ENCODE measurements around the gene COA5. TPM values are rescaled to one million over a fixed set of nuclear protein-coding genes. Genes with fewer than 3 reads are reported as not detected.
"Not testable (repeated sequence)": the region's sequence is repeated elsewhere in the genome, so short reads cannot be mapped to it uniquely, and the experiment has no call there.

COA5 gene
- total RNA-seq, 3 donors from 2014 or later = 35.4 to 50.8 (median 45.6) TPM

DNA sequence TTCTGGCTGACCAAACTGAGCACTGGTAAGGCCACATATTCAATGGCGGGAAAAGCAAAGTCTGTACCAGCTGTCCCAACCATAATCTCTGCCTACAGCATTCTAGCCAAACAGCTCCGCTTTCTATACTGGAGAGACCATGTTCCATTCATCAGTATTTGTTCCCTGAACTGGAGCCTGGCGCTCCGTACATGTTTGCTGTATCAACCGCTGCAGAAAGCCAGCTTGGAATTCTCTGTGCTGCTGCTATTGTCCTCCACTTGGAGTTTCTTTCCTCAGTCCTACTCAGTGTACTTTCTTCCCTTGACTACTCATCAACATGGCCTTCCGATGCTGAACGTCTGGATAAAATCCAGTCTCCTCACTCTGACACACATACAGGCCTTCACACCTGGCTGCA lies 1.9 kb downstream of the COA5 start:
- Histone ChIP-seq H3K4me1 (peaks cover 0 to 26% of the 10 kb centered on the region in 2 donors), H3K27me3 (no peaks in the 10 kb centered on the region), H3K4me3 (peak overlapping the region in 2 of 3 donors; percentile 88 to 98), H3K27ac (peak overlapping the region in 1 of 2 donors; percentile 36), H3K9me3 (no peaks in the 10 kb centered on the region), H3K36me3 (no peaks in the 10 kb centered on the region)
- no peak for DNase-seq (ENCODE audit: low spot score in 2 of 2)
- TF ChIP-seq POLR2AphosphoS5 (IDR thresholded peaks at IDR 0.05) = no peak
- intact Hi-C loops (cut with DNase I; ENCODE audit: low total_unique reads) = no loop called here

- intact Hi-C loops (cut with DNase I; ENCODE audit: low total_unique reads) = no loop called here
- Histone ChIP-seq H3K36me3 (peaks cover 5% of the 10 kb centered on the region), H3K4me1 (peaks cover 0 to 18% of the 10 kb centered on the region in 2 donors), H3K4me3 (no peak overlapping the region), H3K27me3 (no peaks in the 10 kb centered on the region), H3K9me3 (no peaks in the 10 kb centered on the region), H3K27ac (no peak overlapping the region)
- DNase-seq (ENCODE audit: low spot score in 2 of 2) = no peak
- no peak for TF ChIP-seq POLR2AphosphoS5 (IDR thresholded peaks at IDR 0.05)
- no peak for TF ChIP-seq POLR2A (IDR thresholded peaks at IDR 0.05)
- TF ChIP-seq, protein P1, sequence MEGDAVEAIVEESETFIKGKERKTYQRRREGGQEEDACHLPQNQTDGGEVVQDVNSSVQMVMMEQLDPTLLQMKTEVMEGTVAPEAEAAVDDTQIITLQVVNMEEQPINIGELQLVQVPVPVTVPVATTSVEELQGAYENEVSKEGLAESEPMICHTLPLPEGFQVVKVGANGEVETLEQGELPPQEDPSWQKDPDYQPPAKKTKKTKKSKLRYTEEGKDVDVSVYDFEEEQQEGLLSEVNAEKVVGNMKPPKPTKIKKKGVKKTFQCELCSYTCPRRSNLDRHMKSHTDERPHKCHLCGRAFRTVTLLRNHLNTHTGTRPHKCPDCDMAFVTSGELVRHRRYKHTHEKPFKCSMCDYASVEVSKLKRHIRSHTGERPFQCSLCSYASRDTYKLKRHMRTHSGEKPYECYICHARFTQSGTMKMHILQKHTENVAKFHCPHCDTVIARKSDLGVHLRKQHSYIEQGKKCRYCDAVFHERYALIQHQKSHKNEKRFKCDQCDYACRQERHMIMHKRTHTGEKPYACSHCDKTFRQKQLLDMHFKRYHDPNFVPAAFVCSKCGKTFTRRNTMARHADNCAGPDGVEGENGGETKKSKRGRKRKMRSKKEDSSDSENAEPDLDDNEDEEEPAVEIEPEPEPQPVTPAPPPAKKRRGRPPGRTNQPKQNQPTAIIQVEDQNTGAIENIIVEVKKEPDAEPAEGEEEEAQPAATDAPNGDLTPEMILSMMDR (IDR thresholded peaks at IDR 0.05) = no peak
These were observed 3.2 kb downstream of the COA5 start for GRCh38 chr2:98605076-98605475.

- TF ChIP-seq POLR2A (IDR thresholded peaks at IDR 0.05) (no peak), POLR2AphosphoS5 (IDR thresholded peaks at IDR 0.05) (no peak)
- TF ChIP-seq, protein P1 (IDR thresholded peaks at IDR 0.05) = no peak
- Histone ChIP-seq H3K27me3 (no peaks in the 10 kb centered on the region), H3K9me3 (no peaks in the 10 kb centered on the region), H3K36me3 (peaks cover 5% of the 10 kb centered on the region), H3K27ac (no peak overlapping the region), H3K4me3 (no peak overlapping the region), H3K4me1 (peaks cover 0 to 14% of the 10 kb centered on the region in 2 donors)
- intact Hi-C loops (cut with DNase I; ENCODE audit: low total_unique reads) = no loop called here
- DNase-seq (ENCODE audit: low spot score in 2 of 2) = no peak
These were observed 3.8 kb downstream of the COA5 start for GRCh38 chr2:98604547-98604946.

- no peak for DNase-seq (ENCODE audit: low spot score in 2 of 2)
- Histone ChIP-seq H3K4me3 (no peak overlapping the region), H3K27ac (no peak overlapping the region), H3K4me1 (peaks cover 0 to 4% of the 10 kb centered on the region in 2 donors), H3K36me3 (peaks cover 5% of the 10 kb centered on the region), H3K27me3 (no peaks in the 10 kb centered on the region), H3K9me3 (no peaks in the 10 kb centered on the region)
- intact Hi-C loops (cut with DNase I; ENCODE audit: low total_unique reads) = no loop called here
- TF ChIP-seq, protein P1 (IDR thresholded peaks at IDR 0.05) = peak in 2 of 3 donors; percentile 30 to 41
- no peak for TF ChIP-seq POLR2AphosphoS5 (IDR thresholded peaks at IDR 0.05)
- no peak for TF ChIP-seq POLR2A (IDR thresholded peaks at IDR 0.05)
These were observed 6.7 kb downstream of the COA5 start for GRCh38 chr2:98601532-98602132.

- H3K27ac ChIP-seq = no peak overlapping the region
- no peaks in the 10 kb centered on the region for H3K4me1 ChIP-seq
- TF ChIP-seq POLR2A (IDR thresholded peaks at IDR 0.05) (no peak), POLR2AphosphoS5 (IDR thresholded peaks at IDR 0.05) (no peak)
- TF ChIP-seq, protein P1 (IDR thresholded peaks at IDR 0.05) = no peak
- peaks cover 5% of the 10 kb centered on the region for H3K36me3 ChIP-seq
- no peaks in the 10 kb centered on the region for H3K27me3 ChIP-seq
- no peak for DNase-seq (ENCODE audit: low spot score in 2 of 2)
- intact Hi-C loops (cut with DNase I; ENCODE audit: low total_unique reads) = no loop called here
- no peak overlapping the region for H3K4me3 ChIP-seq
- H3K9me3 ChIP-seq = no peaks in the 10 kb centered on the region
These were observed 9.4 kb downstream of the COA5 start for GRCh38 chr2:98598781-98599428.

DNA sequence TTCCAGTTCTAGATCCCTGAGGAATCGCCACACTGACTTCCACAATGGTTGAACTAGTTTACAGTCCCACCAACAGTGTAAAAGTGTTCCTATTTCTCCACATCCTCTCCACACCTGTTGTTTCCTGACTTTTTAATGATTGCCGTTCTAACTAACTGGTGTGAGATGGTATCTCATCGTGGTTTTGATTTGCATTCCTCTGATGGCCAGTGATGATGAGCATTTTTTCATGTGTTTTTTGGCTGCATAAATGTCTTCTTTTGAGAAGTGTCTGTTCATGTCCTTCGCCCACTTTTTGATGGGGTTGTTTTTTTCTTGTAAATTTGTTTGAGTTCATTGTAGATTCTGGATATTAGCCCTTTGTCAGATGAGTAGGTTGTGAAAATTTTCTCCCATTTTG lies 13.6 kb downstream of the COA5 start:
- H3K4me3 ChIP-seq; H3K4me1 ChIP-seq; DNase-seq (ENCODE audit: low spot score in 2 of 2); H3K9me3 ChIP-seq; intact Hi-C loops (cut with DNase I; ENCODE audit: low total_unique reads); H3K27ac ChIP-seq; H3K36me3 ChIP-seq; H3K27me3 ChIP-seq: not testable (repeated sequence)
